SK-N-SH (cell line): Measurements from ENCODE around the gene ZNF74.

ENCODE experiments used
- JUND ChIP-seq: IDR thresholded peaks from 2 replicates; pipeline ENCODE4 v1.4.0; 2012
- MAX ChIP-seq: IDR thresholded peaks from 2 replicates; pipeline ENCODE4 v1.4.0; 2012; ENCODE audit warnings: low read depth
- TF ChIP-seq, protein P1 (sequence below): IDR thresholded peaks from 2 replicates; pipeline ENCODE4 v1.4.0; 2012; ENCODE audit warnings: low read depth, borderline replicate concordance
- TF ChIP-seq, protein P2 (sequence below): fragments of 200-600 bp; sonication (generic); IDR thresholded peaks from 2 replicates; pipeline ENCODE4 v1.6.1; 2017; ENCODE audit warnings: antibody characterized with exemption, mild to moderate bottlenecking, moderate library complexity

DNA sequence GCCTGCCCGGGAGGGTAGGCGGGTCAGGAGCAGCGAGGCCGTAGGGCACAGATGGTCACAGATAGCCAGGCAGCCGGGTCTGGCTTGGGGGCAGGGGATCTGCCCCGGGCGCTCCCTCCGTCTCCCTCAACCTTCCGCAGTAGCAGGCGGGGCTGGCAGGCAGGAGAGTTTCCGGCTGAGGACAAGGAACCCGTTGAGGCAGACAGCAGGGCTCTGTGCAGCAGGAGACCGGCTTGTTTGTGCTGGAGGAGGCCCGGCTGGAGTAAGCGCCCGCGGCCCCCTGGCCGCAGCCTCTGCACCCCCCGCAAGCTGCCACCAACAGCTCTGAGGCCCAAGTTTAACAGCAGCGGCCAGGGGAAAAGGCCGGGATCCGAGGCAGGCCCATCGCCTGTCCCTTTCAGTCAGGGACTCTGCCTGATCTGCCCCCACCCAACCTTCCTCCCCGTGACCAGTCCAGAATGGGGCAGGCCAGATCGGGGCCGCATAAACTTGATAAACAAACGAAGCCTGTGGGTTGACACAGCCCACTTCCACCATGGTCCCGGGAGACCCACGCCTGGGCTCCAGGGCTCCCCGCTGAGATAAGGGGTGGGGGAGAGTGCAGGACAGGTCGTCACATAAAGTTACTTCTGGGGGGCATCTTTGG lies 30.1 kb downstream of the ZNF74 start:
- TF ChIP-seq, protein P1, sequence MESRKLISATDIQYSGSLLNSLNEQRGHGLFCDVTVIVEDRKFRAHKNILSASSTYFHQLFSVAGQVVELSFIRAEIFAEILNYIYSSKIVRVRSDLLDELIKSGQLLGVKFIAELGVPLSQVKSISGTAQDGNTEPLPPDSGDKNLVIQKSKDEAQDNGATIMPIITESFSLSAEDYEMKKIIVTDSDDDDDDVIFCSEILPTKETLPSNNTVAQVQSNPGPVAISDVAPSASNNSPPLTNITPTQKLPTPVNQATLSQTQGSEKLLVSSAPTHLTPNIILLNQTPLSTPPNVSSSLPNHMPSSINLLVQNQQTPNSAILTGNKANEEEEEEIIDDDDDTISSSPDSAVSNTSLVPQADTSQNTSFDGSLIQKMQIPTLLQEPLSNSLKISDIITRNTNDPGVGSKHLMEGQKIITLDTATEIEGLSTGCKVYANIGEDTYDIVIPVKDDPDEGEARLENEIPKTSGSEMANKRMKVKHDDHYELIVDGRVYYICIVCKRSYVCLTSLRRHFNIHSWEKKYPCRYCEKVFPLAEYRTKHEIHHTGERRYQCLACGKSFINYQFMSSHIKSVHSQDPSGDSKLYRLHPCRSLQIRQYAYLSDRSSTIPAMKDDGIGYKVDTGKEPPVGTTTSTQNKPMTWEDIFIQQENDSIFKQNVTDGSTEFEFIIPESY: no peak
- TF ChIP-seq JUND (no peak), MAX (no peak)
- TF ChIP-seq, protein P2, sequence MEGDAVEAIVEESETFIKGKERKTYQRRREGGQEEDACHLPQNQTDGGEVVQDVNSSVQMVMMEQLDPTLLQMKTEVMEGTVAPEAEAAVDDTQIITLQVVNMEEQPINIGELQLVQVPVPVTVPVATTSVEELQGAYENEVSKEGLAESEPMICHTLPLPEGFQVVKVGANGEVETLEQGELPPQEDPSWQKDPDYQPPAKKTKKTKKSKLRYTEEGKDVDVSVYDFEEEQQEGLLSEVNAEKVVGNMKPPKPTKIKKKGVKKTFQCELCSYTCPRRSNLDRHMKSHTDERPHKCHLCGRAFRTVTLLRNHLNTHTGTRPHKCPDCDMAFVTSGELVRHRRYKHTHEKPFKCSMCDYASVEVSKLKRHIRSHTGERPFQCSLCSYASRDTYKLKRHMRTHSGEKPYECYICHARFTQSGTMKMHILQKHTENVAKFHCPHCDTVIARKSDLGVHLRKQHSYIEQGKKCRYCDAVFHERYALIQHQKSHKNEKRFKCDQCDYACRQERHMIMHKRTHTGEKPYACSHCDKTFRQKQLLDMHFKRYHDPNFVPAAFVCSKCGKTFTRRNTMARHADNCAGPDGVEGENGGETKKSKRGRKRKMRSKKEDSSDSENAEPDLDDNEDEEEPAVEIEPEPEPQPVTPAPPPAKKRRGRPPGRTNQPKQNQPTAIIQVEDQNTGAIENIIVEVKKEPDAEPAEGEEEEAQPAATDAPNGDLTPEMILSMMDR: no peak
